IMR-90 (cell line): ENCODE results near the gene DTNA. TPM values are rescaled to one million over a fixed set of nuclear protein-coding genes. Genes with fewer than 3 reads are reported as not detected.

Experiments
- ATAC-seq: fragments of 200-7000 bp; cut with Tn5 transposase; 2 replicates; pipeline ENCODE4 v1.9.1; 2020; ENCODE audit warnings: low read depth, mild to moderate bottlenecking, moderate library complexity
- BruUV-seq: library from RNA; stranded (reverse); fragments of 400-500 nt; replicated peaks from 2 replicates; lab custom pipeline; 2021; lab: Mats Ljungman, UMichigan
- CTCF ChIA-PET: fragments of 300-600 bp; formaldehyde crosslinking; extraction: SDS; loops from one replicate; lab custom pipeline; 2021; ENCODE audit warnings: antibody characterized with exemption; lab: Yijun Ruan, JAX
- POLR2A ChIA-PET: fragments of 300-600 bp; sonication (Branson Sonifier 250); formaldehyde crosslinking; loops from one replicate; lab custom pipeline; 2022; ENCODE audit warnings: antibody characterized with exemption; ENCODE audit not compliant: unreplicated experiment; lab: Charles Lee
- DNase-seq: peaks from one replicate; pipeline ENCODE4 v3.0.0; 2013
- H2AFZ ChIP-seq: replicated peaks from 2 replicates; pipeline ENCODE3; 2013; ENCODE audit warnings: low read length, mild to moderate bottlenecking; ENCODE audit not compliant: poor library complexity
- H2AK5ac ChIP-seq: 2 replicates; pipeline ENCODE4 v1.6.1; 2013; ENCODE audit warnings: low read depth, low read length, inconsistent platforms
- H2AK9ac ChIP-seq: replicated peaks from 2 replicates; pipeline ENCODE3; 2013; ENCODE audit warnings: mild to moderate bottlenecking, low read depth, low read length, moderate library complexity; ENCODE audit not compliant: poor library complexity
- H2BK120ac ChIP-seq: 2 replicates; pipeline ENCODE4 v1.6.1; 2013; ENCODE audit warnings: low read depth, low read length, inconsistent platforms
- H2BK15ac ChIP-seq: 3 replicates; pipeline ENCODE4 v1.6.1; 2013; ENCODE audit warnings: low read depth, low read length, inconsistent platforms
- H2BK20ac ChIP-seq: 2 replicates; pipeline ENCODE4 v1.6.1; 2013; ENCODE audit warnings: low read depth, mild to moderate bottlenecking, inconsistent platforms, low read length, moderate library complexity
- H2BK5ac ChIP-seq: 2 replicates; pipeline ENCODE4 v1.6.1; 2013; ENCODE audit warnings: mild to moderate bottlenecking, low read depth, low read length, inconsistent platforms; ENCODE audit not compliant: poor library complexity, severe bottlenecking
- H3K14ac ChIP-seq: replicated peaks from 2 replicates; pipeline ENCODE4 v1.6.1; 2013; ENCODE audit warnings: low read depth, low read length, inconsistent platforms
- H3K18ac ChIP-seq: 2 replicates; pipeline ENCODE4 v1.6.1; 2013; ENCODE audit warnings: low read depth, low read length, control low read depth
- H3K23ac ChIP-seq: 2 replicates; pipeline ENCODE4 v1.6.1; 2013; ENCODE audit warnings: low read depth, low read length, inconsistent platforms
- H3K27ac ChIP-seq: 2 replicates; pipeline ENCODE4 v1.5.1; 2013; ENCODE audit warnings: mild to moderate bottlenecking, control low read depth, low read length; ENCODE audit not compliant: insufficient read depth
- H3K27me3 ChIP-seq: 2 replicates; pipeline ENCODE4 v1.6.1; 2013; ENCODE audit warnings: low read length; ENCODE audit not compliant: control insufficient read depth, insufficient read depth
- H3K36me3 ChIP-seq: 2 replicates; pipeline ENCODE4 v1.6.1; 2013; ENCODE audit warnings: low read length, mixed read lengths; ENCODE audit not compliant: control insufficient read depth, insufficient read depth
- H3K4ac ChIP-seq: 2 replicates; pipeline ENCODE4 v1.6.1; 2013; ENCODE audit warnings: low read depth, low read length, inconsistent platforms
- H3K4me1 ChIP-seq: 2 replicates; pipeline ENCODE4 v1.6.1; 2013; ENCODE audit warnings: low read length, mixed read lengths; ENCODE audit not compliant: control insufficient read depth, insufficient read depth
- H3K4me2 ChIP-seq: 2 replicates; pipeline ENCODE4 v1.6.1; 2013; ENCODE audit warnings: low read depth, mild to moderate bottlenecking, control low read depth, low read length, moderate library complexity
- H3K4me3 ChIP-seq: 2 replicates; pipeline ENCODE4 v1.5.1; 2013; ENCODE audit warnings: low read depth, mild to moderate bottlenecking, control low read depth, low read length, moderate library complexity; ENCODE audit not compliant: insufficient read depth
- H3K56ac ChIP-seq: 2 replicates; pipeline ENCODE4 v1.6.1; 2013; ENCODE audit warnings: low read length, inconsistent platforms; ENCODE audit not compliant: insufficient read depth; ENCODE audit errors: extremely low read depth
- H3K79me1 ChIP-seq, 2 experiments: 2 replicates each; pipeline ENCODE4 v1.6.1; 2013; ENCODE audit warnings: low read length in 2 of 2, inconsistent platforms in 1 of 2, low read depth in 1 of 2
- H3K9ac ChIP-seq: 2 replicates; pipeline ENCODE4 v1.6.1; 2013; ENCODE audit warnings: low read depth, low read length, control low read depth
- H3K9me1 ChIP-seq: 2 replicates; pipeline ENCODE4 v1.6.1; 2013; ENCODE audit warnings: low read length, inconsistent platforms; ENCODE audit not compliant: insufficient read depth
- H3K9me3 ChIP-seq: 2 replicates; pipeline ENCODE4 v1.6.1; 2013; ENCODE audit warnings: low read length; ENCODE audit not compliant: control insufficient read depth, insufficient read depth
- H4K20me1 ChIP-seq: 2 replicates; pipeline ENCODE4 v1.6.1; 2013; ENCODE audit warnings: low read length, inconsistent platforms; ENCODE audit not compliant: insufficient read depth
- H4K5ac ChIP-seq: 2 replicates; pipeline ENCODE4 v1.6.1; 2013; ENCODE audit warnings: mild to moderate bottlenecking, low read depth, low read length, control low read depth
- H4K8ac ChIP-seq, 2 experiments: 2 replicates each; pipeline ENCODE4 v1.6.1; 2013; ENCODE audit warnings: low read depth in 2 of 2, low read length in 2 of 2, control low read depth in 1 of 2, inconsistent platforms in 1 of 2
- H4K91ac ChIP-seq: 2 replicates; pipeline ENCODE4 v1.6.1; 2013; ENCODE audit warnings: low read depth, low read length, inconsistent platforms; ENCODE audit not compliant: insufficient read depth
- BHLHE40 ChIP-seq: fragments of 150-350 bp; IDR thresholded peaks from 2 replicates; pipeline ENCODE4 v1.6.1; 2016; ENCODE audit warnings: mild to moderate bottlenecking, low read depth, low read length
- CEBPB ChIP-seq: IDR thresholded peaks from 2 replicates; pipeline ENCODE4 v1.6.1; 2012; ENCODE audit warnings: low read depth, low read length, improper control_type of control experiment
- CHD1 ChIP-seq: IDR thresholded peaks from 2 replicates; pipeline ENCODE4 v1.6.1; 2012; ENCODE audit warnings: low read depth, low read length, improper control_type of control experiment
- ELK1 ChIP-seq: fragments of 150-350 bp; IDR thresholded peaks from 2 replicates; pipeline ENCODE4 v1.6.1; 2016; ENCODE audit warnings: low read depth, mild to moderate bottlenecking, low read length, moderate library complexity, borderline replicate concordance
- FOS ChIP-seq: fragments of 150-350 bp; IDR thresholded peaks from 2 replicates; pipeline ENCODE4 v1.6.1; 2016; ENCODE audit warnings: low read depth, low read length
- MAFK ChIP-seq: IDR thresholded peaks from 2 replicates; pipeline ENCODE4 v1.6.1; 2012; ENCODE audit warnings: low read depth, low read length, improper control_type of control experiment
- MAZ ChIP-seq: IDR thresholded peaks from 2 replicates; pipeline ENCODE4 v1.6.1; 2012; ENCODE audit warnings: low read depth, mild to moderate bottlenecking, low read length, improper control_type of control experiment, moderate library complexity, borderline replicate concordance
- MXI1 ChIP-seq: IDR thresholded peaks from 2 replicates; pipeline ENCODE4 v1.6.1; 2012; ENCODE audit warnings: low read depth, mild to moderate bottlenecking, low read length, moderate library complexity, borderline replicate concordance
- NFE2L2 ChIP-seq: fragments of 150-350 bp; IDR thresholded peaks from 2 replicates; pipeline ENCODE4 v1.6.1; 2016; ENCODE audit warnings: low read depth, mild to moderate bottlenecking, low read length
- POLR2A ChIP-seq: IDR thresholded peaks from 2 replicates; pipeline ENCODE4 v1.6.1; 2012; ENCODE audit warnings: mild to moderate bottlenecking, low read depth, low read length
- RAD21 ChIP-seq: IDR thresholded peaks from 2 replicates; pipeline ENCODE4 v1.6.1; 2012; ENCODE audit warnings: low read length, improper control_type of control experiment
- RCOR1 ChIP-seq: IDR thresholded peaks from 2 replicates; pipeline ENCODE4 v1.6.1; 2012; ENCODE audit warnings: mild to moderate bottlenecking, low read length, improper control_type of control experiment; ENCODE audit not compliant: insufficient replicate concordance
- RFX5 ChIP-seq: IDR thresholded peaks from 2 replicates; pipeline ENCODE4 v1.8.0; 2012; ENCODE audit warnings: low read depth, mild to moderate bottlenecking, low read length, moderate library complexity
- SMC3 ChIP-seq: fragments of 150-350 bp; IDR thresholded peaks from 2 replicates; pipeline ENCODE4 v1.6.1; 2016; ENCODE audit warnings: low read depth, mild to moderate bottlenecking, antibody characterized with exemption, low read length, moderate library complexity
- WGBS, 2 experiments: methylation state at CpG; one replicate each; pipeline versions ENCODE4 v1.1.5 to v1.1.7; 2013; ENCODE audit warnings: missing lambda C conversion rate in 2 of 2; ENCODE audit not compliant: insufficient read length in 1 of 2; ENCODE audit errors: extremely low coverage in 2 of 2; 5-methylcytosine and 5-hydroxymethylcytosine counted together
- dilution Hi-C: fragments of 300-500 bp; cut with HindIII; formaldehyde crosslinking; loops from one replicate; pipeline ENCODE4 v1.14.3; 2018; ENCODE audit warnings: low sequenced_read_pairs; ENCODE audit not compliant: unreplicated experiment
- in situ Hi-C: fragments of 300-500 bp; cut with MboI; formaldehyde crosslinking; loops from 3 replicates; pipeline ENCODE4 v1.14.3; 2019; ENCODE audit warnings: low sequenced_read_pairs, inconsistent platforms, mixed read lengths
- intact Hi-C: fragments of 100-400 bp; cut with micrococcal nuclease; formaldehyde crosslinking; loops from 2 replicates; pipeline ENCODE4 v1.10.0; 2022
- polyA plus RNA-seq, 3 experiments: library from polyadenylated mRNA; depleted of rRNA; stranded (reverse); fragments of >200 nt; gene quantifications; 2 replicates each; pipeline ENCODE4 v1.2.3, GENCODE V29; 2012; ENCODE audit warnings: low replicate concordance in 1 of 3
- total RNA-seq: library from RNA; depleted of rRNA; stranded (reverse); fragments of >200 nt; gene quantifications from 2 replicates; pipeline ENCODE4 v1.2.3, GENCODE V29; 2012
- TF ChIP-seq, protein P1 (sequence below): conservative IDR thresholded peaks from 2 replicates; pipeline ENCODE4 v1.5.1; 2012; ENCODE audit warnings: mild to moderate bottlenecking, low read depth, low read length, improper control_type of control experiment
- TF ChIP-seq, protein P2 (sequence below): fragments of 150-350 bp; IDR thresholded peaks from 2 replicates; pipeline ENCODE4 v1.6.1; 2017; ENCODE audit warnings: mild to moderate bottlenecking, antibody characterized with exemption, low read length, low read depth

The DTNA gene
- total and polyA plus RNA-seq, 2 of the 4 experiments (the other 2 are of a cell fraction), result 9.5 to 10.8 TPM

DNA sequence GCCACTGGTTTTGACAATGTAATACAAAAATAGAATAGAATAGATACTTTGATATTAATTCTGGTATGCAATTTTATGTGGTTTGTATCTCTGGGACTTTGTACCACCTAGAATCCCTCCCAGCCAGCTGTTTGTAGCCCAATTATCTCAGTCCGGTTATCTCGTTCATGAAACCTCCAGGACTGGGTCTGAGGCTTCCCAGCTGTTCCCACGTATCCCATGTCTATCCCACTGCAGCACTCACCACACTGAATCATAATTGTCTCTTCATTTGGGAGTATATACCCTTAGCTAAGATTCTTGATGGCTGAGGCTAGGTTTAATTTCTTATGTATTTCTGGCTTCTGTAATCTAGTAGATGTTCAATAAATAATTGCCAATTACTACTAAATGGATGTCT, 226.7 kb downstream of the DTNA start:
- Histone ChIP-seq H3K9ac (no peak overlapping the region), H3K9me3 (no peaks in the 10 kb centered on the region), H2BK120ac (no peak overlapping the region), H3K27ac (no peak overlapping the region), H3K4me1 (no peaks in the 10 kb centered on the region), H4K20me1 (no peaks in the 10 kb centered on the region), H3K18ac (no peak overlapping the region), H2AK5ac (no peak overlapping the region), H4K91ac (no peak overlapping the region), H2BK20ac (no peak overlapping the region), H3K14ac (no peak overlapping the region), H2BK15ac (no peak overlapping the region), H2AFZ (peak overlapping the region; percentile 68), H3K4ac (no peak overlapping the region), H4K5ac (no peak overlapping the region), H3K36me3 (no peaks in the 10 kb centered on the region), H2BK5ac (no peak overlapping the region), H3K23ac (no peak overlapping the region), H3K79me1 (no peaks in the 10 kb centered on the region), H3K9me1 (no peaks in the 10 kb centered on the region), H2AK9ac (no peak overlapping the region), H3K56ac (no peak overlapping the region), H3K4me3 (no peak overlapping the region), H4K8ac (no peak overlapping the region), H3K4me2 (no peak overlapping the region), H3K27me3 (no peaks in the 10 kb centered on the region)
- no peak for ATAC-seq
- 60% methylated on average over 1 of the region's 3 CpGs; no CpG with 5 or more reads in 1 of the 2 experiments for WGBS, 2 experiments
- ChIA-PET CTCF (no interaction called here), POLR2A (no interaction called here)
- TF ChIP-seq MXI1 (no peak), POLR2A (no peak), ELK1 (no peak), SMC3 (no peak), NFE2L2 (no peak), MAFK (no peak), FOS (no peak), RAD21 (no peak), BHLHE40 (no peak), CHD1 (no peak), RCOR1 (no peak), RFX5 (no peak), CEBPB (no peak), MAZ (no peak)
- TF ChIP-seq, protein P1, sequence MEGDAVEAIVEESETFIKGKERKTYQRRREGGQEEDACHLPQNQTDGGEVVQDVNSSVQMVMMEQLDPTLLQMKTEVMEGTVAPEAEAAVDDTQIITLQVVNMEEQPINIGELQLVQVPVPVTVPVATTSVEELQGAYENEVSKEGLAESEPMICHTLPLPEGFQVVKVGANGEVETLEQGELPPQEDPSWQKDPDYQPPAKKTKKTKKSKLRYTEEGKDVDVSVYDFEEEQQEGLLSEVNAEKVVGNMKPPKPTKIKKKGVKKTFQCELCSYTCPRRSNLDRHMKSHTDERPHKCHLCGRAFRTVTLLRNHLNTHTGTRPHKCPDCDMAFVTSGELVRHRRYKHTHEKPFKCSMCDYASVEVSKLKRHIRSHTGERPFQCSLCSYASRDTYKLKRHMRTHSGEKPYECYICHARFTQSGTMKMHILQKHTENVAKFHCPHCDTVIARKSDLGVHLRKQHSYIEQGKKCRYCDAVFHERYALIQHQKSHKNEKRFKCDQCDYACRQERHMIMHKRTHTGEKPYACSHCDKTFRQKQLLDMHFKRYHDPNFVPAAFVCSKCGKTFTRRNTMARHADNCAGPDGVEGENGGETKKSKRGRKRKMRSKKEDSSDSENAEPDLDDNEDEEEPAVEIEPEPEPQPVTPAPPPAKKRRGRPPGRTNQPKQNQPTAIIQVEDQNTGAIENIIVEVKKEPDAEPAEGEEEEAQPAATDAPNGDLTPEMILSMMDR, result no peak
- TF ChIP-seq, protein P2, sequence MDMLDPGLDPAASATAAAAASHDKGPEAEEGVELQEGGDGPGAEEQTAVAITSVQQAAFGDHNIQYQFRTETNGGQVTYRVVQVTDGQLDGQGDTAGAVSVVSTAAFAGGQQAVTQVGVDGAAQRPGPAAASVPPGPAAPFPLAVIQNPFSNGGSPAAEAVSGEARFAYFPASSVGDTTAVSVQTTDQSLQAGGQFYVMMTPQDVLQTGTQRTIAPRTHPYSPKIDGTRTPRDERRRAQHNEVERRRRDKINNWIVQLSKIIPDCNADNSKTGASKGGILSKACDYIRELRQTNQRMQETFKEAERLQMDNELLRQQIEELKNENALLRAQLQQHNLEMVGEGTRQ, result no peak
- in situ Hi-C loops, result no loop called here
- dilution Hi-C loops, result no loop called here
- intact Hi-C loops, result no loop called here
- BruUV-seq, result no TSS peak
- DNase-seq, result no peak
